GOT3 (cell line): Measurements from ENCODE around the gene BCO1.

Experiments used
- DNase-seq: peaks from one replicate; lab custom pipeline; 2025; ENCODE audit warnings: mixed read lengths; lab: John Stamatoyannopoulos, UW

The BCO1 gene

GRCh38 chr16:81277541-81278080, 39.1 kb downstream of the BCO1 start:
- no peak for DNase-seq

- DNase-seq, result no peak
Measured at GRCh38 chr16:81278526-81278925, 40.0 kb downstream of the BCO1 start.

- DNase-seq, result no peak
Measured at GRCh38 chr16:81279392-81279791, 40.9 kb downstream of the BCO1 start.

- DNase-seq, result no peak
Measured at GRCh38 chr16:81280393-81280792, 41.9 kb downstream of the BCO1 start.

GRCh38 chr16:81283044-81283443, 44.6 kb downstream of the BCO1 start:
- no peak for DNase-seq

GRCh38 chr16:81284995-81285600, 46.6 kb downstream of the BCO1 start:
- no peak for DNase-seq

GRCh38 chr16:81286190-81286589, 47.7 kb downstream of the BCO1 start:
- DNase-seq, result no peak

GRCh38 chr16:81291117-81291516, 52.6 kb downstream of the BCO1 start:
- no peak for DNase-seq

GRCh38 chr16:81292936-81293335, 54.4 kb downstream of the BCO1 start:
- DNase-seq, result no peak

GRCh38 chr16:81293909-81294802, 55.7 kb downstream of the BCO1 start:
- DNase-seq, result no peak

- DNase-seq, result no peak
Measured at GRCh38 chr16:81296631-81297030, 58.1 kb downstream of the BCO1 start.

GRCh38 chr16:81307770-81308169, 69.3 kb downstream of the BCO1 start:
- DNase-seq, result no peak

GRCh38 chr16:81310045-81310644, 71.7 kb downstream of the BCO1 start:
- no peak for DNase-seq

- DNase-seq, result no peak
Measured at GRCh38 chr16:81311762-81312161, 73.3 kb downstream of the BCO1 start.

- no peak for DNase-seq
Measured at GRCh38 chr16:81313701-81314602, 75.5 kb downstream of the BCO1 start.

- peak; percentile 73 for DNase-seq
Measured at GRCh38 chr16:81314603-81315270, 76.2 kb downstream of the BCO1 start, which contains the start of gene GAN. Gene GAN (plus strand): TSS chr16:81314962. CDS start chr16:81315114, 152 bp downstream.

GRCh38 chr16:81315271-81316175, 77.0 kb downstream of the BCO1 start:
- no peak for DNase-seq

- no peak for DNase-seq
Measured at GRCh38 chr16:81316176-81316496, 77.6 kb downstream of the BCO1 start.

GRCh38 chr16:81318711-81319110, 80.2 kb downstream of the BCO1 start:
- DNase-seq, result no peak
